Keratinocyte (primary cell): ENCODE data around the gene IFNAR2. TPM values are rescaled to one million over a fixed set of nuclear protein-coding genes. Genes with fewer than 3 reads are reported as not detected.

Experiments
- DNase-seq: peaks from one replicate; pipeline ENCODE4 v3.0.0-alpha.2; 2011; ENCODE audit warnings: low read depth, missing footprints, low spot score
- FAIRE-seq: peaks from 2 replicates; lab custom pipeline; 2011; peaks lifted over from hg19 to GRCh38; lab: Jason Lieb, UNC
- H2AFZ ChIP-seq: 2 replicates; pipeline ENCODE4 v1.6.0; 2012; ENCODE audit warnings: low read length, control low read depth, inconsistent platforms; ENCODE audit not compliant: control insufficient read depth
- H3K27ac ChIP-seq: 2 replicates; pipeline ENCODE4 v1.5.1; 2011; ENCODE audit warnings: low read length; ENCODE audit not compliant: control insufficient read depth, insufficient read depth
- H3K27me3 ChIP-seq: 3 replicates; pipeline ENCODE4 v1.6.0; 2011; ENCODE audit warnings: low read length; ENCODE audit not compliant: control insufficient read depth, insufficient read depth; ENCODE audit errors: extremely low read depth
- H3K36me3 ChIP-seq, 2 experiments: 2 replicates in 1 of 2; 3 replicates in 1 of 2; pipeline ENCODE4 v1.5.1; 2011; ENCODE audit warnings: low read length in 2 of 2, mild to moderate bottlenecking in 1 of 2; ENCODE audit not compliant: control insufficient read depth in 2 of 2, insufficient read depth in 2 of 2; ENCODE audit errors: extremely low read depth in 1 of 2
- H3K4me1 ChIP-seq: 3 replicates; pipeline ENCODE4 v1.5.1; 2011; ENCODE audit warnings: low read length; ENCODE audit not compliant: control insufficient read depth, insufficient read depth; ENCODE audit errors: extremely low read depth
- H3K4me2 ChIP-seq: 3 replicates; pipeline ENCODE4 v1.6.0; 2011; ENCODE audit warnings: low read depth, low read length; ENCODE audit not compliant: control insufficient read depth, insufficient read depth; ENCODE audit errors: extremely low read depth
- H3K4me3 ChIP-seq, 3 experiments: fragments of 200-600 bp in 1 of 3; sonication (generic) in 1 of 3; 2 replicates in 2 of 3; 3 replicates in 1 of 3; pipeline ENCODE4 v1.5.1; 2011 to 2016; ENCODE audit warnings: low read length in 3 of 3, mild to moderate bottlenecking in 3 of 3, control low read depth in 2 of 3, inconsistent platforms in 1 of 3, low read depth in 1 of 3, mixed read lengths in 1 of 3, mixed run types in 1 of 3, moderate library complexity in 1 of 3; ENCODE audit not compliant: control insufficient read depth in 2 of 3, insufficient read depth in 2 of 3; ENCODE audit errors: extremely low read depth in 1 of 3
- H3K79me2 ChIP-seq: 2 replicates; pipeline ENCODE4 v1.6.0; 2012; ENCODE audit warnings: low read length; ENCODE audit not compliant: control insufficient read depth, insufficient read depth
- H3K9ac ChIP-seq: 3 replicates; pipeline ENCODE4 v1.6.0; 2011; ENCODE audit warnings: low read length; ENCODE audit not compliant: control insufficient read depth, insufficient read depth; ENCODE audit errors: extremely low read depth
- H3K9me1 ChIP-seq: 3 replicates; pipeline ENCODE4 v1.6.0; 2011; ENCODE audit warnings: low read length; ENCODE audit not compliant: control insufficient read depth, insufficient read depth; ENCODE audit errors: extremely low read depth
- H3K9me3 ChIP-seq: 2 replicates; pipeline ENCODE4 v1.5.1; 2012; ENCODE audit warnings: low read depth, low read length; ENCODE audit not compliant: control insufficient read depth
- H4K20me1 ChIP-seq: 3 replicates; pipeline ENCODE4 v1.6.0; 2011; ENCODE audit warnings: low read length; ENCODE audit not compliant: control insufficient read depth, insufficient read depth; ENCODE audit errors: extremely low read depth
- EZH2 ChIP-seq: IDR thresholded peaks from one replicate; pipeline ENCODE4 v1.6.1; 2012; ENCODE audit warnings: inconsistent platforms, mild to moderate bottlenecking, low read length, moderate library complexity
- dilution Hi-C: fragments of 300-500 bp; cut with MboI; formaldehyde crosslinking; loops from one replicate; pipeline ENCODE4 v1.7.0; 2020; ENCODE audit warnings: low sequenced_read_pairs; ENCODE audit not compliant: extremely low pct_ligation_motif_present
- polyA plus RNA-seq, 5 experiments: library from polyadenylated mRNA; depleted of rRNA in 3 of 5; stranded (reverse) in 3 of 5; stranded (forward) in 1 of 5; unstranded in 1 of 5; fragments of >200 nt; gene quantifications; 1 replicate in 1 of 5; 2 replicates in 3 of 5; 3 replicates in 1 of 5; pipeline versions ENCODE4 v1.2.1 to v1.2.3, GENCODE V29; 2011 to 2012; ENCODE audit warnings: missing spikeins in 2 of 5, low read depth in 1 of 5, low replicate concordance in 1 of 5
- TF ChIP-seq, protein P1 (sequence below), 3 experiments: IDR thresholded peaks in 1 of 3; conservative IDR thresholded peaks in 1 of 3; optimal IDR thresholded peaks in 1 of 3; 2 replicates in 2 of 3; 3 replicates in 1 of 3; pipeline versions ENCODE3 to v1.5.1; 2011; ENCODE audit warnings: low read length in 3 of 3, mild to moderate bottlenecking in 3 of 3, moderate library complexity in 2 of 3, control low read depth in 1 of 3, inconsistent platforms in 1 of 3; ENCODE audit not compliant: insufficient read depth in 2 of 3; ENCODE audit errors: extremely low read depth in 1 of 3

Gene IFNAR2
- polyA plus RNA-seq, 1 donor (not counting 4 experiments of a cell fraction or from before 2014, with no cell fraction given) = 23.0 TPM

DNA sequence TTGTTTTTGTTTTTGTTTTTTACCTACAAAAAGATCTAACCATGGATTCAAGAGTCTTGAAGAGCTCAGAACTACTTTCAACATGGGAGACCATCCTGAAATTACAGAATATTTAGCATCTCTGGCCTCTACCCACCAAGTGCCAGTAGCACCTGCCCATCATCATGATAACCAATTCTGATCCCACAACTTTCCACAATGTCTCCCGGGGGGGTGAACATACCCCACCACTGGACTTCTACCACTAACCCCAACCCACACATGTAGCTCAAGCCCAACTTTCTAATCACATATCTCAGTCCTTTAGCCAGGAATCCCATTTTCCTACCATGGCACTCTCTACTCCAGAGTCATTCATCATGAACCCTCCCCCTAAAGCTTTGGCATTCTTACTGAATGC is 15.7 kb upstream of the IFNAR2 start:
- H3K4me1 ChIP-seq = peaks cover 28% of the 10 kb centered on the region
- no peaks in the 10 kb centered on the region for H4K20me1 ChIP-seq
- no peaks in the 10 kb centered on the region for H3K79me2 ChIP-seq
- dilution Hi-C loops = no loop called here
- DNase-seq = no peak
- no peaks in the 10 kb centered on the region for H3K9me3 ChIP-seq
- H3K9me1 ChIP-seq = no peaks in the 10 kb centered on the region
- H2AFZ ChIP-seq = no peak overlapping the region
- TF ChIP-seq EZH2 = no peak
- H3K36me3 ChIP-seq = no peaks in the 10 kb centered on the region
- H3K4me3 ChIP-seq = no peak overlapping the region
- FAIRE-seq = no peak
- no peak overlapping the region for H3K9ac ChIP-seq
- H3K27ac ChIP-seq = no peak overlapping the region
- no peak overlapping the region for H3K4me2 ChIP-seq
- no peaks in the 10 kb centered on the region for H3K27me3 ChIP-seq

GRCh38 chr21:33217138-33217520 is 12.6 kb upstream of the IFNAR2 start:
- FAIRE-seq = no peak
- Histone ChIP-seq H3K9me1 (no peaks in the 10 kb centered on the region), H3K9ac (no peak overlapping the region), H4K20me1 (no peaks in the 10 kb centered on the region), H3K4me1 (peaks cover 25% of the 10 kb centered on the region), H3K27me3 (no peaks in the 10 kb centered on the region), H2AFZ (no peak overlapping the region), H3K27ac (no peak overlapping the region), H3K36me3 (no peaks in the 10 kb centered on the region), H3K9me3 (no peaks in the 10 kb centered on the region), H3K79me2 (no peaks in the 10 kb centered on the region), H3K4me2 (no peak overlapping the region), H3K4me3 (no peak overlapping the region)
- no peak for DNase-seq
- TF ChIP-seq, protein P1, sequence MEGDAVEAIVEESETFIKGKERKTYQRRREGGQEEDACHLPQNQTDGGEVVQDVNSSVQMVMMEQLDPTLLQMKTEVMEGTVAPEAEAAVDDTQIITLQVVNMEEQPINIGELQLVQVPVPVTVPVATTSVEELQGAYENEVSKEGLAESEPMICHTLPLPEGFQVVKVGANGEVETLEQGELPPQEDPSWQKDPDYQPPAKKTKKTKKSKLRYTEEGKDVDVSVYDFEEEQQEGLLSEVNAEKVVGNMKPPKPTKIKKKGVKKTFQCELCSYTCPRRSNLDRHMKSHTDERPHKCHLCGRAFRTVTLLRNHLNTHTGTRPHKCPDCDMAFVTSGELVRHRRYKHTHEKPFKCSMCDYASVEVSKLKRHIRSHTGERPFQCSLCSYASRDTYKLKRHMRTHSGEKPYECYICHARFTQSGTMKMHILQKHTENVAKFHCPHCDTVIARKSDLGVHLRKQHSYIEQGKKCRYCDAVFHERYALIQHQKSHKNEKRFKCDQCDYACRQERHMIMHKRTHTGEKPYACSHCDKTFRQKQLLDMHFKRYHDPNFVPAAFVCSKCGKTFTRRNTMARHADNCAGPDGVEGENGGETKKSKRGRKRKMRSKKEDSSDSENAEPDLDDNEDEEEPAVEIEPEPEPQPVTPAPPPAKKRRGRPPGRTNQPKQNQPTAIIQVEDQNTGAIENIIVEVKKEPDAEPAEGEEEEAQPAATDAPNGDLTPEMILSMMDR (optimal IDR thresholded peaks at IDR 0.05 in 1 of 3, IDR thresholded peaks at IDR 0.05 in 1 of 3, conservative IDR thresholded peaks at IDR 0.05 in 1 of 3; ENCODE audit: extremely low read depth in 1 of 3, insufficient read depth in 2 of 3, low read length in 3 of 3) = no peak
- TF ChIP-seq EZH2 = no peak
- dilution Hi-C loops = no loop called here

DNA sequence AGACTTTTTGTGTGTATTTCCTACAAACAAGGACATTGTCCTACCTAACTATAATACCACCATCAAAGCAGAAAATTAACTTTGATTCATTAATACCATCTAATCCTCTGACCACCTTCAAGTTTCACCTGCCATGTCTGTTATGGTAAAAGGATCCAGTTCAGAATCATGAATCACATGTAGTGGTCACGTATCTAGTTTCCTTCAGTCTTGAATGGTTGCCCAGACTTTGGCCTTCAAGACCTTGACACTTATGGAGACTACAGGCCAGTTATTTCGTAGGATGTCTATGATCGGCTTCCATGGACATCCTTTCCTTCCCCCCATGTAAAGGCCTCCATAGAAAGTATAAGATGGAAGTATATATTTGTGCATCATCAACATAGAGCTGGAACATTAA is 10.4 kb upstream of the IFNAR2 start:
- Histone ChIP-seq H3K36me3 (no peaks in the 10 kb centered on the region), H3K79me2 (no peaks in the 10 kb centered on the region), H3K4me2 (no peak overlapping the region), H4K20me1 (no peaks in the 10 kb centered on the region), H3K4me1 (peaks cover 13% of the 10 kb centered on the region), H3K27ac (no peak overlapping the region), H2AFZ (no peak overlapping the region), H3K9ac (no peak overlapping the region), H3K9me3 (no peaks in the 10 kb centered on the region), H3K9me1 (no peaks in the 10 kb centered on the region), H3K27me3 (no peaks in the 10 kb centered on the region), H3K4me3 (no peak overlapping the region)
- dilution Hi-C loops = no loop called here
- DNase-seq = no peak
- FAIRE-seq = no peak
- TF ChIP-seq, protein P1 (optimal IDR thresholded peaks at IDR 0.05 in 1 of 3, IDR thresholded peaks at IDR 0.05 in 1 of 3, conservative IDR thresholded peaks at IDR 0.05 in 1 of 3; ENCODE audit: extremely low read depth in 1 of 3, insufficient read depth in 2 of 3, low read length in 3 of 3) = no peak
- no peak for TF ChIP-seq EZH2
